GM19025 (cell line): Measurements from ENCODE around the gene MEIOC.
"Not testable (repeated sequence)": the region's sequence is repeated elsewhere in the genome, so short reads cannot be mapped to it uniquely, and the experiment has no call there.

Experiments used
- ATAC-seq: cut with Tn5 transposase; IDR thresholded peaks from one replicate; pipeline ENCODE4 v1.9.1; 2021; ENCODE audit warnings: mild to moderate bottlenecking, low read depth, moderate library complexity; ENCODE audit not compliant: unreplicated experiment

Gene MEIOC

GRCh38 chr17:44655983-44656710, at the start of gene MEIOC:
MEIOC (plus strand) TSS chr17:44656468; CDS start chr17:44656614, 146 bp downstream.
- ATAC-seq: no peak

- no peak for ATAC-seq
Measured at GRCh38 chr17:44606658-44607057, 49.6 kb upstream of the MEIOC start.

- ATAC-seq: no peak
Measured at GRCh38 chr17:44607836-44608690, 48.2 kb upstream of the MEIOC start.

GRCh38 chr17:44608727-44609435, 47.4 kb upstream of the MEIOC start:
- ATAC-seq: no peak

GRCh38 chr17:44610331-44610730, 45.9 kb upstream of the MEIOC start:
- ATAC-seq: no peak

GRCh38 chr17:44610871-44611270, 45.4 kb upstream of the MEIOC start:
- no peak for ATAC-seq

GRCh38 chr17:44614862-44615261, 41.4 kb upstream of the MEIOC start:
- ATAC-seq: no peak

GRCh38 chr17:44618652-44619051, 37.6 kb upstream of the MEIOC start:
- not testable (repeated sequence) for ATAC-seq

- no peak for ATAC-seq
Measured at GRCh38 chr17:44623070-44623725, 33.1 kb upstream of the MEIOC start.

- ATAC-seq: no peak
Measured at GRCh38 chr17:44627513-44628242, 28.6 kb upstream of the MEIOC start.

GRCh38 chr17:44628243-44629188, 27.8 kb upstream of the MEIOC start:
- ATAC-seq: no peak

- ATAC-seq: no peak
Measured at GRCh38 chr17:44629314-44629713, 27.0 kb upstream of the MEIOC start.

- ATAC-seq: no peak
Measured at GRCh38 chr17:44630703-44631102, 25.6 kb upstream of the MEIOC start.

- no peak for ATAC-seq
Measured at GRCh38 chr17:44633998-44634397, 22.3 kb upstream of the MEIOC start.

- ATAC-seq: not testable (repeated sequence)
Measured at GRCh38 chr17:44634401-44634800, 21.9 kb upstream of the MEIOC start.

GRCh38 chr17:44636562-44636961, 19.7 kb upstream of the MEIOC start:
- ATAC-seq: no peak

GRCh38 chr17:44637066-44637465, 19.2 kb upstream of the MEIOC start:
- no peak for ATAC-seq

- ATAC-seq: no peak
Measured at GRCh38 chr17:44642834-44643233, 13.4 kb upstream of the MEIOC start.

- no peak for ATAC-seq
Measured at GRCh38 chr17:44645341-44645740, 10.9 kb upstream of the MEIOC start.
